D341Med (cell line): ENCODE measurements around the gene KSR2.
"Not testable (repeated sequence)": the region's sequence is repeated elsewhere in the genome, so short reads cannot be mapped to it uniquely, and the experiment has no call there.

Experiments used
- DNase-seq: peaks from one replicate; pipeline ENCODE4 v3.0.0; 2012; ENCODE audit warnings: low spot score

Gene KSR2

DNA sequence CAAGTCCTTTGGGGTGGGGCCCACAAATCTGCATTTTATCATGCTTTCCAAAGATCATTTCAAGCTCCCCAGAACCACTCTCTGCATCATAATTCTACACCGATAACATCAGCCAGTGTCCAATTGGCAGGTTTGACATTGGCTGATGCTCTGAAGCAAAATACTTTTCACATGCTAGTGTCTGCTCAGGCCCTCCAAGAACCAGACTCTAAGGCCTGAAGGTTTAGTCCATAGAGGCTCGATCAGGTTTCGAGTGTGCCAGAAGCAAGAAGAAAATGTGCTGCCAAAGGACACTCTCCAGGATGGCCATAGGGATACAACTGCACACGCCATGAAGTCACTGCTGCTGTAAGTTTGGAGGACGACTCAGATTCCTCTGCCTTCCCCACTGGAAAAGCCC lies 280.3 kb downstream of the KSR2 start:
- DNase-seq, result no peak

DNA sequence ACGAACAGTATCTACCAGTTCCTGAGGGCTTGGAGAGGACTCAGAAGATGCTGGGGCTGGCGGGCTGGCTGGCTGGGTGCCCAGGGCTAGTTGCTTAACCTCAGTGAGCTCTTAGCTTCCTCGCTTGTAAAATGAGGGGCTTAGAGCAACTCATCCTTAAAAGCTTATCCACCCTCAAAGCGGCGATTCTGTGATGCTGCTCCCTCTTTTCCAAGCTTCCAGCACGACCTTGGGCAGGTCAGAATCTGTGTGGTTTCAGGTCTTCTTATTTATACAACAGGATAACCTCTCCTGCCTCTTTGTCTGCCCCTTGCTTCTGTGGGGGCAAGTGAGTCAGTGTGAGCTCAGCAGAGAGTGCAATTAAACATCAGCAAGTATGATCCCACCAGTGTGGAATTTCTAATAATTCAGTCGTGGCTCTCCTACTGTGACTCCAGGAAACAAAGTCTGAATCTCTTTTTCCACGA lies 281.8 kb downstream of the KSR2 start:
- DNase-seq, result no peak

DNA sequence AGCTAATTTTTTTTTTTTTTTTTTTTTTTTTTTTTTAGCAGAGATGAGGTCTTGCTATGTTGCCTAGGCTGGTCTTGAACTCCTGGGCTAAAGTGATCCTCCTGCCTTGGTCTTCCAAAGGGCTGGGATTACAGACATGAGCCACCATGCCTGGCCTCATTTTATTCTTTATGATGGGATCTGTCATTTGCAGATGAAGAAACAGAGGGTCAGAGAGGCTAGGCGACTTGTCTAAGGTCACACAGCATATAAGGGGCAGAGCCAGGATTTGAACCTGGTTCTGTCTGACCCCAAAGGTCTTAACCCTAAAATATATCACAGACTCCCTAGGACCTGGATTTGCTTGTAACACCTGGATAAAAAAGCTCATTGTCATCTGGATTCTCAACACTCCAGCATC lies 282.6 kb downstream of the KSR2 start:
- no peak for DNase-seq

DNA sequence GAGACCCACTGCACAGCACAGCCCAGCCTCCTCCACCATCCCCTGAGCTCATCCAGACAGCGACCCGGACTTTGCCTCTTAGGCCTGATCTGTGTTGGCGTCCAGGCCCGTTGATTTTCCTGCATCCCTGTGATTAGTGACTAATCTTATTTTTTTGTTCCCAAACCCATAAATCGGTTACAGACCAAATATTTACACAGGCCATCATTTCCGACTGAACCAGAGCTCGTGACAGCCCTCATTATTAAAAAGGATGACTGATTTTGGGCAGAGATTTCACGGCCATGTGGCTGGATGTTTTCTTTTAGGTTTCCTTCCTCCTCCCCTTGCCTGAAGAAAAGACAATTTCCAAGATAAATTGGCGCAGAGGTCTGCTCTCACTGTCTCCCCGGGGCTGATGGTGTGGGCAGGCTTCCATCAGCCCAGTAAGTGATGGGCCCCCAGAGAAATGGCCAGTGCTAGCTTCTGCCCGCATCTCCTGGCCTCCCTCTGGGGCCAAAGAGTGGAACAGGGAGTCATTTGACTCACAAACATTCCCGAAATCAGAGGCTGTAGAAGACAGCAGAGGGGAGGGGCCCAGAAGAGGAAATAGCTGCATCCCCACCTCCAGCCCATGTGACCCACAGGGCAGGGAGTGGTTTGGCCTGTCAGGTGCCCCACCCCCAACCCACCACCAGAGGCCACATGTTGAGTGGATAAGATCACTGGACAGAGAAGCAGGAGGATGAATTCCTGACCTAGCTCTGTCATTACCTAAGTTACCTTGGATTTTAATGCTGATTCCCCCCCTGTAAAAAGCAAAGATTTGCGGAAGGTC lies 283.5 kb downstream of the KSR2 start:
- no peak for DNase-seq

DNA sequence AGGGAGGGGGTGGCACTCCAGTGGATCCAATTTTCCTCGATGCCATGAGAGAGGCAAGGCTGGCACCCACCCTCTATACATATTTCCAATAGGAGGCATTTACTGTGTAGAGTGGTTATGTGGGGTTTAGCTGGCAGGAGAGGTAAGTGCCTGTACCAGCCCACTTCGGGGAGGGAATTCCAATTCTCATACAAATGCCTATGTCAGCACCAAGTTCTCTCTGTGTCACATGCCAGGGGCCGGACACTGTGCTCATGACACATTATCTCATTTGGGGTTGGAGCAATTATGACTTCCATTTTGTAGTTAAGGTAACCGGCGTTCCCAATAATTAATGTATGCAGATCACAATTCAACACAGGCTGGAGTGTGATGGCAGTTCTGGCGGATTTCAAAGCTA lies 284.3 kb downstream of the KSR2 start:
- no peak for DNase-seq

DNA sequence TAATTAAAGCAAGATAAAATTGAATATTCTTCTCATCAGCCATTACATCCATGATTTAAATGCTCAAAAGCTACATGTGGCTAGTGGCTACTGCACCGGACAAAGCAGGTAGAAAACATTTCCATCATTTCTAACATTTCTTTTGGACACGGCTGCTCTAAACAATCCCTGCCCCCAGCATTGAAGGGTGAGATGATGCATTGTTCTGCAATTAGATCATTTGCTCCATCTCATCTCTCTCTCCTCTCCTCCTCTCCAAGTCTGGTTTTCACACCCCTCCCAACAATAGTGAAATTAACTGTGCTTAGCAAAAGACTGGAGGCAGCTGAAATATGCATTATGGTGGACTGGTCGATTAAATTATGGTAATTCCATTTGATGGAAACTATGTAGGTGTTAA lies 288.5 kb downstream of the KSR2 start:
- DNase-seq, result no peak

DNA sequence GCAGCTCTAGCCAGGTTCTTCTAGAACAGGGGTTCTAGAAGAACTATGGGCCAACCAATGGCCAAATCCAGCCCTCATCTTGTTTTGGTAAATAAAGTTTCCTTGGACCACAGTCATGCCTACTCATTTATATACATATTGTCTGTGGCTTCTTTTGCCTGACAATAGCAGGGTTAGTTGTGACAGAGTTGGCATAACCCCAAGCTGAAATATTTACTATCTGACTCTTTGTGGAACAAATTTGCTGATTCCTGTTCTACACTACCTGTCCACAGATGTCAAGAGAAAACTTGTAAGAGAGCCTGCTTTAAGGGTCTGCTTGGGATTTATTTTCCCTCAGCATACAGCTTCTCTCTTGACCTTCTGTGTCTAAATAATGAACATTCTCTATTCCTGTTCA lies 289.0 kb downstream of the KSR2 start:
- no peak for DNase-seq

DNA sequence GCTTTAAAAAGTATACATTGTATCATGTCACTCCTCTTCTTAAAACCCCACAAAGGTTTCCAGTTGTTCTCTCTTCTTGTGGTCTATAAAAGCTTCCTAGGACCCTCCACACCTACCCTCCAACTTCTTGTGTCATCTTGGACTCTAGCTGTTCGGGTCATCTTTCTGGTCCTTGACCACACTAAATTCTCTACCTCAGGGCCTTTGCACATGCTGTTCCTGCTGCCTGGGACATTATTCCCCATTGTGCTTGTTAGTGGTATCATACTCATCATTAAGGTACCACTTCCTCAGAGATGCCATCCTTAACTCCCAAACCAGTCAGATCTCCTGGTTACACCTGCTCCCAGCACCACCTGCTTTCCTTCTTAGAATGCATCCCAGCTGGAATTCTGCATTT lies 294.0 kb downstream of the KSR2 start:
- no peak for DNase-seq

DNA sequence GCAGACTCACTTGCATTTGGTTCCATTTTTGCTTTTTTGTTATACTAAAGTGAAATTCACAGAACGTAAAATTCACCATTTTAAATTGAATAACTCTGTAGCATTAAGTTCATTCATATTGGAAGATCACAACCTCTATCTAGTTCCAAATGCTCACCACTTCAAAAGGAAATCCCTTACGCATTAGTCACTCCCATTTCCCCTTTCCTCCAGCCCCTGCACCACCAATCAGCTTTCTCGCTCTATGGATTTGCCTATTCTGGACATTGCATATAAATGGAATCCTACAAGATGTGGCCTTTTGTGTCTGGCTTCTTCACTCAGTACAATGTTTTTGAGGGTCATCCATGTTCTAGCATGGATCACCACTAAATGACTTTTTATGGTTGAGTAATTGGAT lies 294.5 kb downstream of the KSR2 start:
- DNase-seq, result no peak

DNA sequence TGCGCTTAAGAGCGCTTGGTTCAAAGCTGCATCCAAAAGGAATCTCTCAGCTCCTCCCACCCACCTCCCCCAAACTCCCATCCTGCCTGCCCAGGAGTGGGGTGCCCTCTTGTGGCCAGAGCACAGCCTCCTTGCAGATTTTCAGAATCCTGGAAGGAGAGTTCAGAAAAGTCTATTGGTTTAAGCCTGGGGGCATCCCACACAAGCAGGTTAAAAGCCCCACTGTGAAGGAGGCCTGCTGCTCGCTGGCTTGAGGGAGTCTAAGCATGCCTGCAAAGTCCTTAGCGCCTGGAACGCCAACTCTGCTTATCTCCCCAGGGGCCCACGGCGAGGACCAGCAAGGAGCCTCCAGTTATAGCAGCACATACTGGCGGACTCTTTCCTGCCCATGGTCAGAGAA lies 297.1 kb downstream of the KSR2 start:
- peak; percentile 37 for DNase-seq

DNA sequence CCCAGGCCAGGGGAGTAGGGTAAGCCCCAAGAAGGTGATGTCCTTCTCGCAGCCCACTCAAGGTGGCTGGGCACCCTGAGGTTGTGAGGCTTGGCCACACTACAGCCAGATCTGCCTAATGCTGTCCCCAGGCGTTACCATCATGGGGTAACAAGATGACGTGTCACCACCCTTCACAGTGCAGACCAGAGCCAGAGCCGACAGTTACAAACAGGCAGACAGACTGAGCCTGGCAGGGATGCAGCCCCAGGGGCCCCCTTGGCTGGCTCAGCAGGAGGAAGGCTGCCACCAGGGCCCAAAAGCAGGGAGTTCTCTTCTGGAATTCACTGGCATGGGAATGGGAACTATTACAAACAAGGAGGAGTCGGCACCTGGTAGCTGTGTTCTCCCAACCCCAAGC lies 304.6 kb downstream of the KSR2 start:
- no peak for DNase-seq

DNA sequence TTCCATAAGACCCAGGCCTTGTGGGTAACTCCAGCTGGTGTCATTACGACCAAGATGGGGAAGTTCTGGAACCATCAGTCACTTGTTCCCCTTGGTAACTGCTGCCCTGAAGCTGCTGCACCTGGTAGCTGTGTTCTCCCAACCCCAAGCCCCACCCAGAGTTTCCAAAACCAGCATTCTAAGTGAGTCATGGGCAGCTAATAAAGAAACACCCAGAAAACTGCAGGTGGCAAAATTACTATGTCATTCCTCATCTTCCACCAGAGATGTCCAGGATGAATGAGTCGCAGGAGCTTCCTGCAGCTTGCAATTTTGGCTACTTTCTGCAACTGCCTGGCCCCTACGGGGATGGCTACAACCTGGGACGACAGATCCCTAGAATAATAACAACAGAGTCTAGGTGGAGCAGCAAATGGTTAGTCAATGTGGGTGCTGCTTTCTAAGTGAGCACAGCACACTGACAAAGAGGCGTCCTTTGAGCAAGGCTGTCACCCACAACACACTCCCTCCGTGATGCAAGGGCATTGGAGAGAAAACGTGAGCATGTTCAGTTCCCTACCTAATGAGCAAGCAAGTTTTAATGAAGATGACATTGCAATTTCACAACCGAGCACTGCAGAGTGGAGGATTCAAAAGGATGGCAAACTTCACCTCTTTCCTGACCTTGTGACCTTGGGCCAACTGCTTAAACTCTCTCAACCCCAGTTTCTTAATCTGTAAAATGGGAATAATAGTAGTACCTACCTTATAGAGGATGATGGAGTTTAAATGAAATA lies 306.0 kb downstream of the KSR2 start:
- DNase-seq, result no peak

DNA sequence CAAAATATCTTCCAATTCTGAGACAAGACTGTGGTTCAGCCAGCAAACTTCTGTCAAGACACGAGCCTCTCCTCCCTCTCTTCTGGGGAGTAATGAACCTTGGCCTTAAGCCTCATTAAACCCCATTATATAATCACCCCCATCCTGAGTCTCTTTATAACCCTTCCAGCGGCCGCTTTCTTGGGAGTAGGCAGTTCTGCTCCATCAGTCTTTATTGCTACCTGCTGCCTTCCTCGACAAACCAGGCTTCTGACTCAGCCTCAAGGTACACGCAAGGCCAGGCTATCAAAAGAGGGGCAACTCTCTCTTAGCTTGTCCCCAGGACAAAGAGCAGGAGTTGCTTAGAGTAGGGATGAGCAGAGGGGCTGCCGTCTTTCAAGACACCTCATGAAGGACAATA lies 306.6 kb downstream of the KSR2 start:
- DNase-seq, result no peak

DNA sequence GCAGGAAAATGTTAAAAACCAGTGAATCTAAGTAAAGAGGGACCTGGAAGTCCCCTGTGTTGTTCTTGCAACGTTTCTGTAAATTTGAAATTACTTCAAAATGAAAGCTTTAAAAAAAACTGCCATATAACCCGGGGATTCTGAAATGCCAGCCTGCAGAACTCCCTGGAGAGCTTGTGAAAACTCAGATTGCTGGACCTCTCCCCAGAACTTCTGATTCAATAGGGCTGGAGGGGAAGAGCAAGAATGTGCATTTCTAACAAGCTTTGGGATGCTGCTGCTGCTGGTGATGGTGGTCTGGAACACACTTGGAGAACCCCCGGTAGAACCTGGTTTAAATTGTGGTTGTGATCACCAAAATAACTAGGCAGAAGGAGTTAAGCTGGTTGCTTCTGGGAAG lies 307.3 kb downstream of the KSR2 start:
- DNase-seq, result no peak

DNA sequence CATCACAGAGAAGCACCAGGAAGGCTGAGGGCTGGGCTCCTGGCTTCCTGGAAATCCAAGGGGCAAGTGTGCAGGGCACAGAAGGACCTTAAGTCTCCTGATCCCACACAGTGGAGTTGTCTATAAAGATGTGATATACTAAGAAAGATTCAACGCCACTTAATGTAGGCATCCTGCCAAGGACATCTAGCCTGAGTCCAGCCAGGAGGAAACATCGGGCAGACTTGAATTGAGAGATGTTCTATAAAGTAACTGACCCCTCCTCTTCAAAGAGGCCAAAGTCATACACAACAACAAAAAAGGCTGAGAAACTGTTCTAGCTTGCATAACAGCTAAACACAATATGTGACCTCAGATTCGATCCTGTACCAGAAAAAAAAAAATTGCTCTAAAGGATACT lies 307.9 kb downstream of the KSR2 start:
- no peak for DNase-seq

DNA sequence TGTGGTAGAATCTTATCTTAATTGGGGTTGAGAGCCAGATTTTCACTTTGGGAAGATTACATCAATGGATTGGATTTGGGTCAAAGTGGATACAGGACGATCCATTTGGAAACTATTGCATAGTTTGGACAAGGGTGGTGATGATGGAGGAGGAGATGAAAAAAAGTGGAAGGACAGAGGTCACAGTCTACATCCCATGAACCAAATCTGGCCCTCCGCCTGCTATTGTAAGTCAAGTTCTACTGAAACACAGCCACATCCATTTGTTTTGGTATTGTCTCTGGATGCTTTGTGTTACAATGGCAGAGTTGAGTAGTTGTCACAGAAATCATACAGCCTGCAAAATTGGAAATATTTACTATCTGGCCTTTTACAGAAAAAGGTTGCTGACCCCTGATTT lies 310.6 kb downstream of the KSR2 start:
- DNase-seq, result no peak

DNA sequence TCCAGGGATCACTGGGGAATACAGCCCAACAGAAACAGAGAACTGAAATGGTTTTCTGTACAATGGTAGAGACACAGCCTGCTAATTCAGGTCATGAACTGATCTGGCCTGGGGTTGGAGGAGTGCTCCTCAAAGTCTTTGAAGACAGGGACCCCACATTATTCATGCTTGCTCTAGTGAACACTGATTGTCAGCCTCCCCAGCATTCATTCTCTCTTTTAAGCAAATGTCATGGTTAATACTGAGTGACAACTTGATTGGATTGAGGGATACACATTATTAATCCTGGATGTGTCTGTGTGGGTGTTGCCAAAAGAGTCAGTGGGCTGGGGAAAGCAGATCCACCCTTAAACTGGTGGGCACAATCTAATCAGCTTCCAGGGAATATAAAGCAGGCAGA lies 319.0 kb downstream of the KSR2 start:
- no peak for DNase-seq

DNA sequence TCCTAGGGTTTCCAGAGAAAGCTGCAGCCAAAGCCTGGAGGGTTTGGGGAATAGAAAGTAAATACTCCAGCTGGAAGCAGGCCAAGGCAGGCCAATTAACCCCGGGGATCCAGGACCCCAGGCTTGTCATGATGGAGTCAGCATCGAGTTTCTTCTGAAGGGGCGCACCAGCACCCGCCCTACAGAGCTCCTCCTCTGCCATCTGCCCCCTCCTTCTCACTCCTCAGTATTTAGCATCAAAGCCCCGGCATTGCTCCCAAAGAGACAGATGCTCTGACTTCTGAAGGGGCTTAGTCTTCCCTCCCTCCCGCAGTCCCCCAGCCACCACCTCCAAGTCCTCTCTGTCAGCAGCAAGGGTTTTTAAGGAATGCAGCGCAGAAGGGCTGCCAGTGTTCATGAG lies 322.3 kb downstream of the KSR2 start:
- no peak for DNase-seq

DNA sequence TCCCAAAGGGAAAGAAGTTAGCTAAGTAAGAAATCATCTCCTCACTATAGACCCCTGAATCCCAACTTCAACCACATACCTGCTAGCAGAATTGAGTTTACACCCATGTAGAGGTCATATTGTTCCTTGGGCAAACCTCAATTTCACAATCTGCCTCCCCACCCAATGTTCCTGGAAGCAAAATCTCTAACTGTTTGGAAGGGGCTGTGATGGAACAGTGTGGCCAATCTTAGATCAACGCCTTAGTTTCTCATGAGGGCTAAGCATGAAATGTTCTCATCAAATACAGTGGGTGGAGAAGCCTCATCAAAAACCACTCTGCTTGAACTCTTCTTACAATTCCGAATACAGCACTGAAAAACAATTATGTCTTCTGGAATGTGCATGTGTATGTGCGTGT lies 323.3 kb downstream of the KSR2 start:
- DNase-seq, result no peak

DNA sequence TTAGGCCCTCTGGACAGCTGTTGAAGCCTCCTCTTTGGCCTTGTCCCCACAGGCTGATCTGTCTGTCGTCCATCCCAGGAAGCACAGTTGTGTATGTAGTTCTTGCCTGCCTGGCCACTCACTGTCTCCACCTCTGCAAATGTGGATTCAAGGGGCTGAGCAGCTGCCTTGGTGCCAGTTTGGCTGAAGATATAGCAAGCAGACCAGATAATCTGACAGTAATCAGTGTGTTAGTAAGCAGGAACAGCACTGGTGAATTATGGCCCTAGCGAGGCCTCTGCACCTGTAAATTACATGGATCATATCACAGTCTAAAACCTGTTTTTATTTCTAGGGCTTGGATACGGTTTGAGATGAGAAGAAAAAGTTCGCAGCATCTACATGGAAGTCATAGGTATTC lies 324.8 kb downstream of the KSR2 start:
- no peak for DNase-seq

DNA sequence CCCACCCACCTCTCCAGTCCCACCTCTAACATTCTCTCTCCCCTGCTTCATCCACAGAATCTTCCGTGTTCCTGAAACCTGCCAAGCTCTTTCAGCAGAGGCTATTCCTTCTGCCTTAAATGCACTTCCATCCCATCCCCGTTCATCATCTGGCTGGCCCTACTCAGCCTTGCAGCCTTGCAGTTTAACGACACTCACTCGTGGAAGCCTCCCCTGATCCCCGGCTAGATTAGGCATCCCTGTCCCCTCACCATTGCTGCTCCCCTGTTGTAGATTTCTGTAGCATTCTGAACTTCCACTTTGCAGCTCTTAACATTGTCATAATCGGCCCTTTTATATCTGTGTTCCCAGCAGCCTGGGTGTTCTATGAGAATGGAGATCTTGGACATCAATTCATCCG lies 326.9 kb downstream of the KSR2 start:
- no peak for DNase-seq

DNA sequence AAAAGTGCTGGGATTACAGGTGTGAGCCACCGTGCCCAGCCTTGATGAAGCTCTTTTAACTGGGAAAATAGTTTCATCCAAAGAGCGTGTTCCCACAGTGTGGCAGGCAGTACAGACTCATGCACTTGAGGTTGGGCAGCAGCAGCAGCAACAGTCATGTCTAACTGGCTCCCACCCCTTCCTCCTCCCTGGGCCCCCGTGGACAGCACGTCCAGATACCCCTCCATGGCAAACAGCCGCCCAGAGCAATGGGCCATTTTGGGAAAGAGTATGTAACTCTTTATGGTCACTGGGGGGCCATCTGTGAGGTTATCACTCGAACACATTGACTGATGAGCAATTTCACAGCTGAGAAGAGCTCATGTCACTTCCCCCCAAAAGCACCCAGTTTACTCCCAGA lies 328.3 kb downstream of the KSR2 start:
- no peak for DNase-seq

DNA sequence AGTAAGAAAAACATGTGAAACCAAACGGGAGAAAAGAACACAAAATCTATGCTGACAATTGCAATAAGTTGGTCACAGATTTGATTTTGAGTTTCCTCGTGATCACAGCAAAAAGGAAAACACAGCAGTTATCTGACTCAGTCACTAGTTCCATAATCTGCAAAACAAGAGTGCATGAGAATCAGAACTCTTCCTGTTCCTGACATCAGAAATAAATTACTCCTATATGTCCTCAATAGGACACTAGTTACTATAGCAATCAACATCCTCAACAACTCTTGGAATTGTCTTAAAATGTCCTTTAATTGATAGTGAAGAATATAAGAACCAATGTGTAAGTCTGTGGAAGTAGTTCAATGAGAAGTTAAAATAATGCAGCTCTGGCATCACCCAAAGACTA lies 339.3 kb downstream of the KSR2 start:
- no peak for DNase-seq

DNA sequence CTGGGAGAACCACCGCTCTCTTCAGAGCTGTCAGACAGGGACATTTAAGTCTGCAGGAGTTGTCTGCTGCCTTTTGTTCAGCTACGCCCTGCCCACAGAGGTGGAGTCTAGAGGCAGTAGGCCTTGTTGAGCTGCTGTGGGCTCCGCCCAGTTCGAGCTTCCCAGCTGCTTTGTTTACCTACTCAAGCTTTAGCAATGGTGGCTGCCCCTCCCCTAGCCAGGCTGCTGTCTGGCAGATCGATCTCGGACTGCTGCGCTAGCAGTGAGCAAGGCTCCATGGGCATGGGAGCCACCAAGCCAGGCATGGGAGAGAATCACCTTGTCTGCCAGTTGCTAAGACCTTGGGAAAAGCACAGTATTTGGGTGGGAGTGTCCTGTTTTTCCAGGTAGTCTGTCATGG lies 340.1 kb downstream of the KSR2 start:
- DNase-seq, result not testable (repeated sequence)
